H1 (cell line): ENCODE data around the gene RTF2. TPM values are rescaled to one million over a fixed set of nuclear protein-coding genes. Genes with fewer than 3 reads are reported as not detected.

Source experiments
- CTCF ChIA-PET: fragments of 300-600 bp; sonication (Branson Sonifier 250); formaldehyde crosslinking; loops from one replicate; lab custom pipeline; 2021; ENCODE audit not compliant: partially characterized antibody; lab: Charles Lee
- POLR2A ChIA-PET: fragments of 300-600 bp; sonication (Branson Sonifier 250); formaldehyde crosslinking; loops from one replicate; lab custom pipeline; 2021; ENCODE audit warnings: inconsistent platforms; ENCODE audit not compliant: partially characterized antibody; lab: Charles Lee
- DNase-seq, 2 experiments: peaks; one replicate each; pipeline versions ENCODE4 v3.0.0 to v3.0.0-alpha.2; 2010 to 2022; ENCODE audit warnings: low spot score in 2 of 2, low read depth in 1 of 2, mixed read lengths in 1 of 2
- FAIRE-seq: peaks from 2 replicates; lab custom pipeline; 2011; peaks lifted over from hg19 to GRCh38; lab: Jason Lieb, UNC
- H2AFZ ChIP-seq: 2 replicates; pipeline ENCODE4 v1.8.1; 2012; ENCODE audit warnings: low read length, inconsistent platforms
- H2AK5ac ChIP-seq: 2 replicates; pipeline ENCODE4 v1.6.1; 2013; ENCODE audit warnings: low read depth, low read length
- H2BK120ac ChIP-seq: replicated peaks from 2 replicates; pipeline ENCODE3; 2013; ENCODE audit warnings: low read depth, low read length, inconsistent platforms
- H2BK12ac ChIP-seq: 2 replicates; pipeline ENCODE4 v1.6.1; 2013; ENCODE audit warnings: low read depth, low read length
- H2BK15ac ChIP-seq: 2 replicates; pipeline ENCODE4 v1.6.1; 2013; ENCODE audit warnings: low read length
- H2BK20ac ChIP-seq: 2 replicates; pipeline ENCODE4 v1.6.1; 2013; ENCODE audit warnings: low read length
- H2BK5ac ChIP-seq: 2 replicates; pipeline ENCODE4 v1.6.1; 2013; ENCODE audit warnings: low read depth, low read length
- H3K14ac ChIP-seq: 2 replicates; pipeline ENCODE4 v1.6.1; 2013; ENCODE audit warnings: inconsistent platforms; ENCODE audit not compliant: insufficient read length
- H3K18ac ChIP-seq: 2 replicates; pipeline ENCODE4 v1.6.1; 2013; ENCODE audit warnings: low read length; ENCODE audit errors: extremely low read depth
- H3K23ac ChIP-seq: 2 replicates; pipeline ENCODE4 v1.6.1; 2013; ENCODE audit warnings: inconsistent platforms; ENCODE audit not compliant: insufficient read length
- H3K23me2 ChIP-seq: 2 replicates; pipeline ENCODE4 v1.6.1; 2013; ENCODE audit warnings: low read depth, low read length
- H3K27ac ChIP-seq: 2 replicates; pipeline ENCODE4 v1.6.1; 2011; ENCODE audit warnings: low read depth, low read length, inconsistent platforms
- H3K27me3 ChIP-seq, 4 experiments: replicated peaks in 1 of 4; 1 replicate in 1 of 4; 2 replicates in 3 of 4; pipeline versions ENCODE4 v1.6.1 to v1.8.1; 2011 to 2013; ENCODE audit warnings: low read length in 3 of 4, mild to moderate bottlenecking in 3 of 4, inconsistent platforms in 2 of 4, mixed read lengths in 2 of 4, moderate library complexity in 1 of 4; ENCODE audit not compliant: control insufficient read depth in 3 of 4, insufficient read depth in 3 of 4; ENCODE audit errors: extremely low read depth in 1 of 4
- H3K36me3 ChIP-seq, 4 experiments: 2 replicates each; pipeline versions ENCODE4 v1.6.1 to v1.8.1; 2011 to 2013; ENCODE audit warnings: mild to moderate bottlenecking in 4 of 4, low read length in 3 of 4, moderate library complexity in 2 of 4, control low read depth in 1 of 4, inconsistent platforms in 1 of 4; ENCODE audit not compliant: insufficient read depth in 4 of 4, control insufficient read depth in 2 of 4
- H3K4ac ChIP-seq: replicated peaks from 2 replicates; pipeline ENCODE3; 2013; ENCODE audit warnings: low read length, low read depth, mixed read lengths, inconsistent platforms; ENCODE audit not compliant: insufficient read length
- H3K4me1 ChIP-seq, 4 experiments: replicated peaks in 1 of 4; 1 replicate in 1 of 4; 2 replicates in 3 of 4; pipeline versions ENCODE4 v1.6.1 to v1.8.1; 2011 to 2013; ENCODE audit warnings: low read length in 3 of 4, inconsistent platforms in 2 of 4, mixed read lengths in 1 of 4; ENCODE audit not compliant: insufficient read depth in 4 of 4, control insufficient read depth in 3 of 4
- H3K4me2 ChIP-seq, 2 experiments: 2 replicates each; pipeline versions ENCODE4 v1.6.1 to v1.8.1; 2011 to 2013; ENCODE audit warnings: low read depth in 2 of 2, low read length in 2 of 2, control low read depth in 1 of 2, inconsistent platforms in 1 of 2, mild to moderate bottlenecking in 1 of 2; ENCODE audit not compliant: insufficient read depth in 1 of 2
- H3K4me3 ChIP-seq, 4 experiments: fragments of 200-600, 300-600 bp in 1 of 4; sonication (generic), shearing (Covaris generic), sonication (Bioruptor Twin) in 1 of 4; 2 replicates each; pipeline versions ENCODE4 v1.5.1 to v1.8.1; 2011 to 2016; ENCODE audit warnings: low read length in 4 of 4, low read depth in 3 of 4, control low read depth in 2 of 4, inconsistent platforms in 2 of 4, mild to moderate bottlenecking in 2 of 4, mixed read lengths in 1 of 4, moderate library complexity in 1 of 4; ENCODE audit not compliant: insufficient read depth in 2 of 4; ENCODE audit errors: extremely low read depth in 1 of 4
- H3K56ac ChIP-seq: replicated peaks from 2 replicates; pipeline ENCODE3; 2013; ENCODE audit warnings: low read depth, mild to moderate bottlenecking, mixed read lengths, low read length, inconsistent platforms; ENCODE audit not compliant: insufficient read length
- H3K79me1 ChIP-seq: 2 replicates; pipeline ENCODE4 v1.6.1; 2013; ENCODE audit warnings: low read depth, low read length, control low read depth
- H3K79me2 ChIP-seq, 2 experiments: 2 replicates each; pipeline versions ENCODE4 v1.6.1 to v1.8.1; 2012 to 2013; ENCODE audit warnings: low read length in 2 of 2, mild to moderate bottlenecking in 2 of 2, inconsistent platforms in 1 of 2; ENCODE audit not compliant: insufficient read depth in 2 of 2, control insufficient read depth in 1 of 2
- H3K9ac ChIP-seq, 4 experiments: replicated peaks in 1 of 4; 1 replicate in 1 of 4; 2 replicates in 3 of 4; pipeline versions ENCODE4 v1.6.1 to v1.8.1; 2011 to 2013; ENCODE audit warnings: low read depth in 3 of 4, low read length in 3 of 4, control low read depth in 2 of 4, mild to moderate bottlenecking in 2 of 4, moderate library complexity in 2 of 4, inconsistent platforms in 1 of 4; ENCODE audit errors: extremely low read depth in 1 of 4
- H3K9me3 ChIP-seq, 2 experiments: 2 replicates each; pipeline versions ENCODE4 v1.6.1 to v1.8.1; 2012 to 2013; ENCODE audit warnings: mild to moderate bottlenecking in 2 of 2, moderate library complexity in 2 of 2, control low read depth in 1 of 2, inconsistent platforms in 1 of 2, low read depth in 1 of 2, low read length in 1 of 2, mixed read lengths in 1 of 2; ENCODE audit not compliant: insufficient read depth in 2 of 2
- H4K20me1 ChIP-seq, 2 experiments: replicated peaks in 1 of 2; 2 replicates each; pipeline versions ENCODE3 to v1.8.1; 2011 to 2013; ENCODE audit warnings: inconsistent platforms in 2 of 2, low read length in 2 of 2, mild to moderate bottlenecking in 1 of 2; ENCODE audit not compliant: insufficient read depth in 2 of 2, control insufficient read depth in 1 of 2
- H4K5ac ChIP-seq: 2 replicates; pipeline ENCODE4 v1.6.1; 2013; ENCODE audit warnings: low read length, low read depth, mixed read lengths, inconsistent platforms; ENCODE audit not compliant: insufficient read length
- H4K8ac ChIP-seq: 2 replicates; pipeline ENCODE4 v1.8.0; 2013; ENCODE audit warnings: mild to moderate bottlenecking, moderate library complexity, low read length, inconsistent platforms; ENCODE audit not compliant: insufficient read depth; ENCODE audit errors: extremely low read depth
- H4K91ac ChIP-seq: replicated peaks from 2 replicates; pipeline ENCODE3; 2013; ENCODE audit warnings: low read length, mixed read lengths, inconsistent platforms; ENCODE audit not compliant: insufficient read length
- CBX5 ChIP-seq: fragments of 300-800, 300-1000 bp; sonication (generic); IDR thresholded peaks from 2 replicates; pipeline ENCODE4 v1.7.1; 2016; ENCODE audit warnings: antibody characterized with exemption, low read length, low read depth
- POLR2AphosphoS5 ChIP-seq: IDR thresholded peaks from 2 replicates; pipeline ENCODE4 v1.6.1; 2011; ENCODE audit warnings: low read depth, low read length
- RNF2 ChIP-seq: fragments of 200-900, 300-1000 bp; sonication (generic); IDR thresholded peaks from 2 replicates; pipeline ENCODE4 v1.7.1; 2016; ENCODE audit warnings: borderline replicate concordance, low read depth, mild to moderate bottlenecking, antibody characterized with exemption, low read length; ENCODE audit not compliant: poor library complexity, severe bottlenecking; ENCODE audit errors: missing control alignments
- SP4 ChIP-seq: IDR thresholded peaks from 2 replicates; pipeline ENCODE4 v1.6.1; 2012; ENCODE audit warnings: low read length, inconsistent platforms
- ZNF274 ChIP-seq: IDR thresholded peaks from 2 replicates; pipeline ENCODE4 v1.7.0; 2012; ENCODE audit warnings: low read length, borderline replicate concordance; ENCODE audit errors: extremely low read depth
- WGBS, 2 experiments: shearing (Covaris generic) in 1 of 2; methylation state at CpG; one replicate each; pipeline versions ENCODE4 v1.1.6 to v1.1.7; 2013 to 2015; ENCODE audit warnings: low lambda C conversion rate in 2 of 2, mixed read lengths in 2 of 2, inconsistent platforms in 1 of 2, low coverage in 1 of 2, missing lambda C conversion rate in 1 of 2; ENCODE audit not compliant: insufficient replicate concordance in 2 of 2, insufficient coverage in 1 of 2, insufficient read length in 1 of 2; ENCODE audit errors: extremely low coverage in 1 of 2, missing lambda C conversion rate in 1 of 2; 5-methylcytosine and 5-hydroxymethylcytosine counted together
- polyA plus RNA-seq, 7 experiments: library from polyadenylated mRNA; depleted of rRNA in 3 of 7; stranded (reverse) in 5 of 7; unstranded in 2 of 7; fragments of >200 nt in 5 of 7; fragments of 200-250 nt in 2 of 7; gene quantifications; 1 replicate in 5 of 7; 2 replicates in 1 of 7; 4 replicates in 1 of 7; pipeline versions ENCODE4 v1.2.1 to v1.2.3, GENCODE V29; 2011 to 2013; ENCODE audit warnings: missing spikeins in 2 of 7, mixed read lengths in 2 of 7
- total RNA-seq: library from RNA; stranded (reverse); fragmentation: NEBNext Ultra II Directional; extraction: Animal tissue kit (Norgen Biotek cat#: 25700); gene quantifications from 2 replicates; pipeline ENCODE4 v1.2.1, GENCODE V29; 2021

RTF2 gene
- total and polyA plus RNA-seq, 2 of the 8 experiments (the other 6 are each of a cell fraction or from before 2014, with no cell fraction given) = 33.9 to 51.2 TPM

DNA sequence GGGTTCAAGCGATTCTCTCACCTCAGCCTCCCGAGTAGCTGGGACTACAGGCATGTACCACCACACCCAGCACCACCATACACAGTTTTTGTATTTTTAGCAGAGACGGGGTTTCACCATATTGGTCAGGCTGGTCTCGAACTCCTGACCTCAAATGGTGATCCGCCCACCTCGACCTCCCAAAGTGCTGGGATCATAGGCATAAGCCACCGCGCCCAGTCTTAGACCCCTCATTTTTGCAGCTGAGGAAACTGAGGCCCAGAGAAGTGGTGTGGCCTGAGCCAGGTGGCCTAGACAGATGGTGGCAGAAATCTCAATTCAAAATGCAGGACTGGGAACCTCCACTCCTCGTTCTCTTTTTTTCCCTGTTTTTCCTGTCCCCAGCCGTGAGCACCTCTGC, 43.5 kb downstream of the RTF2 start:
- Histone ChIP-seq H3K36me3 (peaks cover 0 to 1% (median 0%) of the 10 kb centered on the region in 4 experiments; a peak in 3 of 8 replicates), H3K4ac (no peak overlapping the region)
- no peak for TF ChIP-seq POLR2AphosphoS5
- TF ChIP-seq RNF2 = no peak
- TF ChIP-seq ZNF274 = no peak
- no peak for TF ChIP-seq SP4
- no peak for TF ChIP-seq CBX5
- TF ChIP-seq, all 59 proteins: peak for 0
- no peak overlapping the region for H2AK5ac ChIP-seq
- no peak overlapping the region for H4K91ac ChIP-seq
- no peak overlapping the region for H3K23ac ChIP-seq
- H3K4me3 ChIP-seq = no peak overlapping the region
- WGBS, 2 experiments = 95% methylated on average over 9 of the region's 10 CpGs; no CpG with 5 or more reads in 1 of the 2 experiments
- no peak overlapping the region for H3K14ac ChIP-seq
- H3K9ac ChIP-seq = no peak overlapping the region
- no peaks in the 10 kb centered on the region for H3K23me2 ChIP-seq
- no peak overlapping the region for H2AFZ ChIP-seq
- H3K79me2 ChIP-seq = no peaks in the 10 kb centered on the region
- no peak overlapping the region for H2BK120ac ChIP-seq
- no peaks in the 10 kb centered on the region for H4K20me1 ChIP-seq
- no peaks in the 10 kb centered on the region for H3K79me1 ChIP-seq
- H3K27ac ChIP-seq = no peak overlapping the region
- H3K27me3 ChIP-seq = no peaks in the 10 kb centered on the region
- no peak overlapping the region for H4K8ac ChIP-seq
- POLR2A ChIA-PET = no interaction called here
- no peak overlapping the region for H3K4me2 ChIP-seq
- H4K5ac ChIP-seq = no peak overlapping the region
- no peak overlapping the region for H3K56ac ChIP-seq
- no peak overlapping the region for H2BK20ac ChIP-seq
- FAIRE-seq (no peak), DNase-seq (no peak)
- no peak overlapping the region for H3K18ac ChIP-seq
- H3K4me1 ChIP-seq = no peaks in the 10 kb centered on the region
- no peak overlapping the region for H2BK5ac ChIP-seq
- no peak overlapping the region for H2BK12ac ChIP-seq
- CTCF ChIA-PET = interaction anchor here (0.9 to 1.4 kb wide), 2 partner anchors 9 to 65 kb away, joined by 3 read pairs; no protein-coding TSS in a partner anchor
- H2BK15ac ChIP-seq = no peak overlapping the region
- H3K9me3 ChIP-seq = no peaks in the 10 kb centered on the region
